ENCODE measurements around the gene CCDC106. TPM values are rescaled to one million over a fixed set of nuclear protein-coding genes. Genes with fewer than 3 reads are reported as not detected.

Gene CCDC106
- total RNA-seq, 1 experiment from 2014 or later: 21.1 TPM

- H3K27me3 Mint-ChIP-seq (ENCODE audit: low read depth): peaks cover 9% of the 10 kb centered on the region
Measured at GRCh38 chr19:55637534-55637933, 10.5 kb upstream of the CCDC106 start.

More at GRCh38 chr19:55637534-55637933, 10.5 kb upstream of the CCDC106 start:
- Mint-ChIP-seq H3K9me3 (peaks cover 4% of the 10 kb centered on the region), H3K36me3 (peaks cover 16% of the 10 kb centered on the region), H3K27ac (no peak overlapping the region; the same call in 1 of the 2 replicates), H3K4me1 (peaks cover 30% of the 10 kb centered on the region), H3K4me3 (no peak overlapping the region)
- ChIA-PET POLR2A (interaction anchor here (0.6 kb wide), 1 partner anchor 687 kb away, joined by 3 read pairs; no protein-coding TSS in a partner anchor), CTCF (interaction anchor here (0.8 to 2.1 kb wide), 4 partner anchors 16 to 134 kb away, joined by 4 to 10 read pairs (median 6); partner anchors contain the start of gene ZNF865)
- ATAC-seq: no peak
- no peak for DNase-seq (ENCODE audit: low spot score)
- TF ChIP-seq ZNF121 (CRISPR knock-in tag; IDR thresholded peaks at IDR 0.05) (no peak), JUN (CRISPR knock-in tag; IDR thresholded peaks at IDR 0.05) (no peak), CDX4 (CRISPR knock-in tag; IDR thresholded peaks at IDR 0.05; ENCODE audit: borderline replicate concordance) (no peak), ZBTB21 (CRISPR knock-in tag; IDR thresholded peaks at IDR 0.05; ENCODE audit: borderline replicate concordance) (no peak), ZNF317 (CRISPR knock-in tag; IDR thresholded peaks at IDR 0.05; ENCODE audit: borderline replicate concordance, low read depth) (no peak), PRRX2 (CRISPR knock-in tag; IDR thresholded peaks at IDR 0.05) (no peak), RORB (CRISPR knock-in tag; IDR thresholded peaks at IDR 0.05) (no peak), ATF2 (CRISPR knock-in tag; IDR thresholded peaks at IDR 0.05; ENCODE audit: borderline replicate concordance, low read depth) (no peak), EMX1 (CRISPR knock-in tag; IDR thresholded peaks at IDR 0.05) (no peak), ZNF532 (CRISPR knock-in tag; IDR thresholded peaks at IDR 0.05; ENCODE audit: borderline replicate concordance) (no peak), FOXP1 (CRISPR knock-in tag; IDR thresholded peaks at IDR 0.05; ENCODE audit: borderline replicate concordance) (no peak), AR (CRISPR knock-in tag; IDR thresholded peaks at IDR 0.05) (no peak), AFF4 (CRISPR knock-in tag; IDR thresholded peaks at IDR 0.05; ENCODE audit: borderline replicate concordance) (no peak)

All from WTC11 (cell line).